ENCODE data around the gene EDN1. TPM values are rescaled to one million over a fixed set of nuclear protein-coding genes. Genes with fewer than 3 reads are reported as not detected.

The EDN1 gene
- total and polyA plus RNA-seq, 9 of the 15 experiments (the other 6 are each of a cell fraction or from before 2014, with no cell fraction given) = 0.03 to 0.06 TPM; not detected in 7

- Histone ChIP-seq H3K79me2 (ENCODE audit: control insufficient read depth, insufficient read depth, low read length) (no peaks in the 10 kb centered on the region), H2AFZ (ENCODE audit: low read depth, low read length) (no peak overlapping the region), H3K9ac (ENCODE audit: insufficient read depth in 1 of 2, low read depth in 2 of 2, low read length in 2 of 2) (no peak overlapping the region), H4K20me1 (replicated peaks; ENCODE audit: control insufficient read depth, insufficient read depth, low read length) (no peaks in the 10 kb centered on the region), H3K9me3 (replicated peaks; ENCODE audit: control insufficient read depth, insufficient read depth, low read depth, low read length) (no peaks in the 10 kb centered on the region), H3K27ac (ENCODE audit: extremely low read depth, low read depth, low read length) (no peak overlapping the region), H3K4me1 (replicated peaks in 1 of 2; ENCODE audit: control insufficient read depth in 2 of 2, insufficient read depth in 2 of 2, low read length in 2 of 2) (no peaks in the 10 kb centered on the region), H3K36me3 (ENCODE audit: control insufficient read depth, insufficient read depth, low read length) (no peaks in the 10 kb centered on the region), H3K9me1 (ENCODE audit: control insufficient read depth, insufficient read depth, low read length) (no peaks in the 10 kb centered on the region), H3K4me2 (ENCODE audit: insufficient read depth, low read length) (no peak overlapping the region), H3K27me3 (ENCODE audit: control insufficient read depth in 2 of 2, insufficient read depth in 2 of 2, low read length in 2 of 2) (no peaks in the 10 kb centered on the region; a peak in 2 of 5 replicates), H3K4me3 (no peak overlapping the region)
- 0% methylated on average over 1 of the region's 2 CpGs for WGBS (ENCODE audit: insufficient coverage, low coverage, missing lambda C conversion rate)
- BruUV-seq (replicated peaks) = no TSS peak
- in situ Hi-C loops (cut with MboI) (no loop called here), intact Hi-C loops (cut with micrococcal nuclease) (no loop called here)
- POLR2A ChIA-PET = no interaction called here
- FAIRE-seq (no peak), DNase-seq (ENCODE audit: extremely low read depth in 1 of 4, low spot score in 3 of 4) (no peak), ATAC-seq (no peak)
- CTCF ChIA-PET (ENCODE audit: low intra/inter-chr PET ratio) = no interaction called here
- no peak for TF ChIP-seq CC2D1A (IDR thresholded peaks at IDR 0.05)
- no peak for TF ChIP-seq NONO (IDR thresholded peaks at IDR 0.05; ENCODE audit: low read depth in 2 of 2, low read length in 1 of 2)
- TF ChIP-seq STAT5A (IDR thresholded peaks at IDR 0.05; ENCODE audit: borderline replicate concordance, low read length) = no peak
- TF ChIP-seq KDM4B (IDR thresholded peaks at IDR 0.05; ENCODE audit: borderline replicate concordance in 2 of 2, low read depth in 1 of 2) = no peak
These were observed 37.2 kb downstream of the EDN1 start for GRCh38 chr6:12327391-12327790.

GRCh38 chr6:12327988-12328387, 37.8 kb downstream of the EDN1 start:
- CTCF ChIA-PET (ENCODE audit: low intra/inter-chr PET ratio) = no interaction called here
- FAIRE-seq (no peak), ATAC-seq (no peak), DNase-seq (ENCODE audit: extremely low read depth in 1 of 4, low spot score in 3 of 4) (no peak)
- H2AFZ ChIP-seq (ENCODE audit: low read depth, low read length) = no peak overlapping the region
- H3K27ac ChIP-seq (ENCODE audit: extremely low read depth, low read depth, low read length) = no peak overlapping the region
- POLR2A ChIA-PET = no interaction called here
- intact Hi-C loops (cut with micrococcal nuclease) = no loop called here
- no peaks in the 10 kb centered on the region for H3K9me3 ChIP-seq (replicated peaks; ENCODE audit: control insufficient read depth, insufficient read depth, low read depth, low read length)
- H3K9ac ChIP-seq (ENCODE audit: insufficient read depth in 1 of 2, low read depth in 2 of 2, low read length in 2 of 2) = no peak overlapping the region
- in situ Hi-C loops (cut with MboI) = no loop called here
- WGBS (ENCODE audit: insufficient coverage, low coverage, missing lambda C conversion rate) = 2% methylated on average over 4 of the region's 4 CpGs
- no peaks in the 10 kb centered on the region for H3K9me1 ChIP-seq (ENCODE audit: control insufficient read depth, insufficient read depth, low read length)
- H3K4me3 ChIP-seq = no peak overlapping the region
- no peaks in the 10 kb centered on the region for H4K20me1 ChIP-seq (replicated peaks; ENCODE audit: control insufficient read depth, insufficient read depth, low read length)
- no peaks in the 10 kb centered on the region; a peak in 2 of 5 replicates for H3K27me3 ChIP-seq (ENCODE audit: control insufficient read depth in 2 of 2, insufficient read depth in 2 of 2, low read length in 2 of 2)
- no peaks in the 10 kb centered on the region for H3K36me3 ChIP-seq (ENCODE audit: control insufficient read depth, insufficient read depth, low read length)
- H3K4me1 ChIP-seq (replicated peaks in 1 of 2; ENCODE audit: control insufficient read depth in 2 of 2, insufficient read depth in 2 of 2, low read length in 2 of 2) = no peaks in the 10 kb centered on the region
- H3K4me2 ChIP-seq (ENCODE audit: insufficient read depth, low read length) = no peak overlapping the region
- no peaks in the 10 kb centered on the region for H3K79me2 ChIP-seq (ENCODE audit: control insufficient read depth, insufficient read depth, low read length)
- BruUV-seq (replicated peaks) = no TSS peak
- TF ChIP-seq ZNF609 (CRISPR knock-in tag; IDR thresholded peaks at IDR 0.05; ENCODE audit: borderline replicate concordance) (no peak), ZNF431 (CRISPR knock-in tag; IDR thresholded peaks at IDR 0.05) (no peak), SIRT6 (IDR thresholded peaks at IDR 0.05; ENCODE audit: low read depth, low read length) (no peak), ZNF24 (IDR thresholded peaks at IDR 0.05) (no peak), ZNF239 (CRISPR knock-in tag; IDR thresholded peaks at IDR 0.05) (no peak)
- TF ChIP-seq, protein P1, sequence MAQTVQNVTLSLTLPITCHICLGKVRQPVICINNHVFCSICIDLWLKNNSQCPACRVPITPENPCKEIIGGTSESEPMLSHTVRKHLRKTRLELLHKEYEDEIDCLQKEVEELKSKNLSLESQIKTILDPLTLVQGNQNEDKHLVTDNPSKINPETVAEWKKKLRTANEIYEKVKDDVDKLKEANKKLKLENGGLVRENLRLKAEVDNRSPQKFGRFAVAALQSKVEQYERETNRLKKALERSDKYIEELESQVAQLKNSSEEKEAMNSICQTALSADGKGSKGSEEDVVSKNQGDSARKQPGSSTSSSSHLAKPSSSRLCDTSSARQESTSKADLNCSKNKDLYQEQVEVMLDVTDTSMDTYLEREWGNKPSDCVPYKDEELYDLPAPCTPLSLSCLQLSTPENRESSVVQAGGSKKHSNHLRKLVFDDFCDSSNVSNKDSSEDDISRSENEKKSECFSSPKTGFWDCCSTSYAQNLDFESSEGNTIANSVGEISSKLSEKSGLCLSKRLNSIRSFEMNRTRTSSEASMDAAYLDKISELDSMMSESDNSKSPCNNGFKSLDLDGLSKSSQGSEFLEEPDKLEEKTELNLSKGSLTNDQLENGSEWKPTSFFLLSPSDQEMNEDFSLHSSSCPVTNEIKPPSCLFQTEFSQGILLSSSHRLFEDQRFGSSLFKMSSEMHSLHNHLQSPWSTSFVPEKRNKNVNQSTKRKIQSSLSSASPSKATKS (CRISPR knock-in tag; IDR thresholded peaks at IDR 0.05) = no peak
